ENCODE results near the gene SLC26A4.

GRCh38 chr7:107718456-107719193 lies 58.0 kb downstream of the SLC26A4 start:
- TF ChIP-seq GATA2 (IDR thresholded peaks at IDR 0.05; ENCODE audit: low read depth, low read length) (no peak), GATA3 (IDR thresholded peaks at IDR 0.05; ENCODE audit: low read depth, low read length) (no peak)

Data from SH-SY5Y (cell line).